ENCODE results near the gene VASH1. TPM values are rescaled to one million over a fixed set of nuclear protein-coding genes. Genes with fewer than 3 reads are reported as not detected.

VASH1 gene
- total RNA-seq, 6 experiments from 2014 or later = 0.94 to 2.9 (median 1.5) TPM

DNA sequence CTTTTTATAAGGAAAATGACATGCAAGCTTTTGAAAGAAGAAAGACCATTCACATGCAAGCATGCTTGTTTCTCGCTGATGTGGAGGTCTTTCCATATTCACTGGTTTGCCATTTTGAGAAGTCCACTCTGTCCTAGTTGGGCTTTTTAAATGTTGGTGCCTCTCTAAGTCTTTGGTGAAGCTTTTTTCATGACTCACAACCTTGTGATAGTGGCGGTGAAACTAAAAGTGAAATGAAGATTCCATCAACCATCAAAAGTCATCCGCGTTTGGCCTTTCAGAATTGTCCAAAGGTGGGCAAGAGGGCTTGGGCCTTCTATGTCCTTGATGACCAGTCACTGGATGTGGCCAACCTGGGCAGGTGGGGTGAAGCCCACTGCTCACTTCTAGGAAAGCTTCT is 69.3 kb downstream of the VASH1 start:
- Mint-ChIP-seq H3K4me1 (ENCODE audit: low read depth) (peaks cover 16% of the 10 kb centered on the region), H3K27ac (no peak overlapping the region), H3K9me3 (no peaks in the 10 kb centered on the region), H3K36me3 (ENCODE audit: low read depth) (0 out of 2 replicates have a peak, but pooled peaks cover 4% of the 10 kb centered on the region), H3K4me3 (no peak overlapping the region), H3K27me3 (ENCODE audit: insufficient read depth) (peaks cover 34% of the 10 kb centered on the region)
- TF ChIP-seq CTCF (IDR thresholded peaks at IDR 0.05) = no peak
- no peak for DNase-seq

DNA sequence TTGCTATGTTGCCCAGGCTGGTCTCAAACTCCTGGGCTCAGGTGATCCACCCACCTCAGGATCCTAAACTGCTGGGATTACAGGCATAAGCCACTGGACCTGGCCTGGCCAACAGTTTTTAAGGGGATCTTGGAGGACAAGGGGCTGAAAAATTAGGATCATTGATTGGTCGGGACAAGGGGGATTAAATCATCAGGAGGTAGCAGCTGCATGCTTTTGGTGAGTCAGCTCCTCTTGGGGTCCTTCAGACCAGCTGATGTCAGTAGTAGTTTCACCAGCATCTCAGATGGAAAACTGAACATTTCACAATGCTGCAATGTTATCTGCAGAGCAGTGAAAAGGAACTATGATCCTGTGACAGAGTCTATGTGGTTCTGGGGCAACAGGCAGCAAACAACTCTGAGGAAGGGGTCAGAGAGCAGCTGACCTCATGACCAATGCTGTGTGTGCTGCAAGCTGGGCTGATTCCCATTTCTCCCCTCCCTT is 71.3 kb downstream of the VASH1 start:
- Mint-ChIP-seq H3K4me1 (ENCODE audit: low read depth) (peaks cover 16% of the 10 kb centered on the region), H3K27ac (no peak overlapping the region), H3K36me3 (ENCODE audit: low read depth) (0 out of 2 replicates have a peak, but pooled peaks cover 4% of the 10 kb centered on the region), H3K9me3 (no peaks in the 10 kb centered on the region), H3K27me3 (ENCODE audit: insufficient read depth) (peaks cover 34% of the 10 kb centered on the region), H3K4me3 (no peak overlapping the region)
- DNase-seq = no peak
- TF ChIP-seq CTCF (IDR thresholded peaks at IDR 0.05) = no peak

Other genes with a start within 250 kb of the VASH1 start
- 1 to 10 TPM; 7.4 to 9.6 (median 8.0) TPM for gene ANGEL1, start 51.4 kb downstream of the VASH1 start, total RNA-seq (2021; fragmentation: NEBNext Ultra II Directional; extraction: Animal tissue kit (Norgen Biotek cat#: 25700))
- gene LRRC74A, start 64.9 kb downstream of the VASH1 start, total RNA-seq (2021; fragmentation: NEBNext Ultra II Directional; extraction: Animal tissue kit (Norgen Biotek cat#: 25700)) = not detected

Measured in HFFc6 (cell line).